Dedifferentiated amniotic fluid mesenchymal stem cell (primary cell): ENCODE results near the gene EIF3K.
A peak's percentile ranks its signal among the peaks of the same experiment; 100 is the strongest.

ENCODE experiments used
- DNase-seq: peaks from one replicate; pipeline ENCODE4 v3.0.0-alpha.2; 2016; ENCODE audit errors: extremely low spot score

The EIF3K gene

DNA sequence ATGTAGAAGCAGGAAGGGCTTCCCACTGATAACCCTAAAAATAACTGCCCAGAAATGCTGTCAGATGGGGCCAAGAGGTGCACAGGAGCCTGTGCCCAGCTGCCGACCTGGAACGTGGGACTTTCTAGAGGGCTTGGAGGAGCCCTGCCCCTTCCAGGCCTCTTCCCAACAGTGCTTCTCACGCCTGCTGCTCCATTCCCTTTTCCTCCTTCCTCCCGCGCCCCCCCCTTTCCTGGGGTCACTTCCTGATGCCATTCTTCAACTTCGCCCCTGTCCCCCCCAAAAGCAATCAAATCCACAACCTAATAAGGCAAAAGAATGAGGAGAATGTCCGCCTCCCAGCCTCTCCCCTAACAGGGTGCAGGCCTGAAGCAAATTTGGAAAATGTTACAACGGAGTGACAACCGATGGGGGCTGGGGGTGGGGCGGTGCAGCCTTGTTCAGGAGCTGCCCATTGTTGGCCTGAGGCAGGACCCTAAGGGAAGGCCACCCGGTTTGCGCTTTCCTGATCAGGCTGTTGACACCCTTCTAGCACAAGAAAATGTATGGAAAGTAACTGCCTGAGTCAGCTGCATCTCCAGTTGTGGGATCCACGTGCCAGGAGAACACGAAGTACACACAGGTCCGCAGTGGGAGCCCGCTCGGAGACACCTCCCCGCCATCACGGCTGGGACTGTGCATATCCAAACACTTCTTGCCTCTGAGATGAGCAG lies 47.1 kb downstream of the EIF3K start:
- DNase-seq = no peak

- DNase-seq = peak; percentile 88
Observed at GRCh38 chr19:38666663-38667511, 47.9 kb downstream of the EIF3K start.

- peak; percentile 81 for DNase-seq
Observed at GRCh38 chr19:38667661-38668171, 48.7 kb downstream of the EIF3K start.

DNA sequence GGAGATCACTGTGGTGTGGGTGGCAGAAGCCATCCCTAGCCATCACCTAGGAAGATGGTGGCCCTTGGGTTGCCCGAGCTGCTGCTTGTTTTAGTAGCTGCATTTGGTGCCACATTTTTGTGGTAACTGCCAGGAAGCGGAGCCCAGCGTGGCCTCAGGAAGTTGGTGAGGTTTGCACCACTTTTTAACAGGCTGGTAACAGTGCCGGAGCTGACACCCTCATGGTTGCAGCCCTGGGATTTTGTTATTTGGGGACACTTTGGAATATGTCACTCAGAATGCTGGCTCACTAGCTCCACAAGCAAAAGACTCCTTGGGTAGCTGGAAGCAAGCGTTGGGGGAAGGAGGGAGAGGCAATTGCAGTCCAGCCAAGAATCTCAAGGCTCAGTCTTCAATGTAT lies 50.6 kb downstream of the EIF3K start:
- DNase-seq = no peak

DNA sequence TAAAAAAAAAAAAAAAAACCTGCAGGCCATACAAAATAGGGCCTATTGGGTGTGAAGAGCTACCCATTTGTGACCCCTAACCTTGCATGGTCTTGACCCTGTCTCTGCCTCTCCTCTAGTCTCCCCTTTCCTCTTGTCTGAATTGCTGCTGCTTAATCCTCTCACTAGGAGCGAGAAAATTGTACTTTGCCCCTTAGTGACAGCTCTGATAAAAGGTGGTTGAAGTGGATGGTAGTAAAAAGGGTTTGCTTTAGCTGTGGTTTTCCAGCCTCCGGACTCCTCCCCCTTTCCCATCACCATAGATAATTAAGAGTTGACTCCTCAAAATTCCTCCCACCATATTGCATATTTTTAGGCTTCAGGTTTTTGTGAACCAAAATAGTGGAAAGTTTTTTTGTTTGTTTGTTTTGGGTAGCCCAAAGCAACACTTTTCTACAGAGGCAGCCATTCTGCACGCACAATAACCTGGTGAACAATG lies 52.0 kb downstream of the EIF3K start:
- DNase-seq = no peak

- no peak for DNase-seq
Observed at GRCh38 chr19:38671654-38672053, 52.7 kb downstream of the EIF3K start.

DNA sequence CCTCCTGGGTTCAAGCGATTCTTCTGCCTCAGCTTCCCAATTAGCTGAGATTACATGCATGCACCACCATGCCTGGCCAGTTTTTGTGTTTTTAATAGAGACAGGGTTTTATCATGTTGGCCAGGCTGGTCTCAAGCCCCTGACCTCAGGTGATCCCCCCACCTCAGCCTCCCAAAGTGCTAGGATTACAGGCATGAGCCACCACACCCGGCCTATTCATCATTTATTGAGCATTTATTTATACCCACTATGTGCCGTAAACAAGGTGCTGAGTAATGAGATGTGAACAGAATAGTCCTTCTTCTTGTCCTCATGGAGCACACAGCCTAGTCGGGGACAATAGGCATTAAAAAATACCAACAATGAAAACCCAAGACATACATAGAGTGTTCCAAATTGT lies 54.0 kb downstream of the EIF3K start:
- DNase-seq = no peak

- no peak for DNase-seq
Observed at GRCh38 chr19:38674388-38675171, 55.6 kb downstream of the EIF3K start.

DNA sequence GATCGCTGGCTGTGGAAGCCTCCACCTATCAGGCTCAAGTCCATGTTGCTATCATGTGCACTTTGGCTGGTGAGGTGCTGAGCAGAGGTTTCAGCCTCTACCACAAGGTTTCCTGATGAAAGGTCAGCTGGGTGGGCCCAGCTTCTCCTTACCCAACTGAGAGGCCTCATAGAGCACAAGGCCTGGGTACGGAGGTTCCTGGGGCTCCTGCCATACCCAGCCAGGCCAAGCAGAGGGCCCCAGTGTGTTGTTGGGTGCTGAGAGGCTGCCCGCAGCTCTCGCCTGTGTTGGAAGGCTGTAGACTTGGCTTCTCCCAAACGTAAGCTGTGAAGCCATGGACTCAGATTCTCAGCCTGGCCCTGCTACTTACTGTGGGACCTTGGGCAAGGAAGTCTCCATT lies 56.6 kb downstream of the EIF3K start:
- DNase-seq = no peak

DNA sequence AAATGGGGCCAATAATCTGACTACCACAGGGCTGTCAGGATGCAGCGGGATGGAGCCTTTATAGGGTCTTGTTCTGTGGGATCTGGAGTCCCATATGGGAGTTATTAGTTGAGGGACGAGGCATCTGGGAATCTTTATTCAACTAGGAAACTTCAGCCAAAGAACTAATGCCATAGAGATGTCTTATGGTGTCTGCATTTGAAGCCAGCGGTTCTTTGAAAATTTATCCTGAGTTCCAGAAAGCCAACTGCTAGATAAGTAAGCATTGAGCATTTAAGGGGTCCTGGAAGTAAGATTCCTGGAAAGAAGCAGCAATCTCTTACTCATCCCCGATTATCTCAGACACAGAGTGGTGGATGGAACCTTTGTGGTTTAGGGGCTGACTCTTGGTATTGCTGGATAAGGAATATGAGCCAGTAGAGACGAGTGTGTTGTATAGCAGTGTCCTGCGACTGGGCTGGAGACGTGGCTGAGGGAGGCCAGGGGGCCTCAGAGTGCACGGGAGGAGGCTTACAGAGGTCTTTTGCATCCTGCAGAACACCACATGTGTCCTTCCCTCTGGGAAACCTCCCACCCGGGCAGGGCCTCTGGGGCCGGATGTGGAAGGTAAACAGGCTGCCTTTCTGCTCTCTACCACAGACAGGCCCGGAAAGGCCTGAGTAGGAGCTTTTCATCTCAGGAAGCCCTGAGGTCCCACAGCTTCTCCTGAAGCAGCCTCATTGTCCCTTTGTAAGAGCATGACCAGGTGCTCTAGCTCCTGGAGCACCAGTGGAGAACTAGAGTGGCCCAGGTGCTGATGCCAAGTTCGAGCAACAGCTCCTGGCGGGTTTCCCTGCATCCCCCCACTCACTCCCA lies 57.3 kb downstream of the EIF3K start:
- no peak for DNase-seq

DNA sequence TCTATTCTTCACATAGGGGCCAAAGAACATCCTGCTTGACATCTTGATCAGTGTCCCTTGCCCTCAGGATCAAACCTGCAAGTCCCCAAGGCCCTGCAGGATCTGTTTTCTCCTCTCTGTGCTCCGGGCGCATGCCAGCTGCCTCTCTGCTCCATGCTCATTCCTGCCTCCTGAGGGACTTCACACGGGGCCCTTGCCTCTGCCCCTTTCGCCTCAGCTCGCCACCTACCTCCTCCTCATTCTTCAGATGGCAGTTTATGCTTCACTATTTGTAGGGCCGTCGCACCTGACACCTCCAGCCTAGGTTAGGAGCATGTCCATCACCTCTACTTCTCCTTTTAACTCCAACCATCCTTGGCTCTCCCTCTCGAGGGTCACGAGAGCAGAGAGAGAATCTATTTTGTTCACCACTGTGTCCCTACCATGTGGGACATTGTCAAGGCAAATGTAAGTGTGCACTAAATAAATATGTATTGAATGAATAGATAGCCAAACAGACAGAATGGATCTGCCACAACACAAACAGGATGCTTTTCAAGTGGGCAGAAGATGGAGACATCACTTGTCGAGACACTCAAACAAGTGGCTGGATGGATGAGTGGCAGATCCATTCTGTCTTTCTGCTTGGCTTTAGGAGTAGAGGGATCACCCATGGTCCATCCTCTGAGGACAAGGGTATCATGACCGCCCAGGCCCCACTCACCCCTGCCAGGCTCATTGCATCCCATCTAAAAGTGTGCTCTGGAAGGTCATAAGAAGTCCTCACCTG lies 58.1 kb downstream of the EIF3K start:
- DNase-seq = no peak

DNA sequence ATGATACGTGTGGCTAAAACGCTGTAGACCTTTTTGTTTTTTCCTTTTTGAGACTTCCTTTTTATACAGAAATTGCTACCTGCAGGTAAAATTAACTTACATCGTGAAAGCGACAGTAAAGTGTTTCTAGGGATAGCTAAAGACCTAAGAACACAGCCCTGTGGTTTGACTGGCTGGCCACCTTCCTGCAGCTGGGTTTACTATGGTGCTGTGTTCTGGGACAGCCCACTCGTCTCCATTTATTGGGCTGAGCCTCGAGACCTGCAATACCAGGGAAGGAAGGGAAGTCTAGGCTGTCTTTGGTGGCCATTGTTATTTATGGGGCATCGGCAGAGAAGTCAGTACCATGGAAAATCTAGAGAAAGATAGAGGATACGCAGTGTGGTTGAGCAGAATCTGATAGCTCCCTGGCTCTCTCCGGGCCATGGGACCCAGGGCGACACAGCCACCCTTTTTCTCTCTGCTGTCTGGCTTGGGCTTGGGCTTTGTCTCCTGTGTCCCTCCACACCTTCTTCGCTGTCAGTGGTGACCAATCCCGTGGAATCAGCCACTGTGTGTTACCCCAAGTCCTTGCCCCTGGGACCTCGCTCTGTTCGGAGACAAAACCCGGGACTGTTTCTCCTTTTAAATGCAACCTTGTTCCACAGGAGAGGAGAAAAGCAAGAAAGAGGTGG lies 59.4 kb downstream of the EIF3K start:
- DNase-seq = no peak

GRCh38 chr19:38678891-38679494 lies 60.0 kb downstream of the EIF3K start:
- no peak for DNase-seq

DNA sequence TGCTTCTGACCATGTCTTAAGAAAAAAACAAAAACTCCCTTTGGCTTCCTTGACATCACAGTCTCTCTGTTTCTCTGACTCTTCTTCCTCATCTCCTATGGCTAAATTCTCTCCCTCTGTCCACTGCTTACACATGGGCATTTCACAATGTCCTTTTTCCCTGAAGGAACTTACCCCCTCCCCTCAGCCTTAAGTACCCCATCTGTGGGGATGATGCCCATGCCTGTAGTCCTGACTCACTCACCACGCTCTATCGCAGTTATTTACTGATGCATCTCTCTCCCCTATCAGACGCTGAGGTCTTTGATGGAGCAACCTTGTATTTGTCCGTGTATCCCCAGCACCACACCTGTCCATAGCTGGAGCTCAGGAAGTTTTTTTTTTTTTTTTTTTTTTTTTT lies 60.9 kb downstream of the EIF3K start:
- DNase-seq = no peak

DNA sequence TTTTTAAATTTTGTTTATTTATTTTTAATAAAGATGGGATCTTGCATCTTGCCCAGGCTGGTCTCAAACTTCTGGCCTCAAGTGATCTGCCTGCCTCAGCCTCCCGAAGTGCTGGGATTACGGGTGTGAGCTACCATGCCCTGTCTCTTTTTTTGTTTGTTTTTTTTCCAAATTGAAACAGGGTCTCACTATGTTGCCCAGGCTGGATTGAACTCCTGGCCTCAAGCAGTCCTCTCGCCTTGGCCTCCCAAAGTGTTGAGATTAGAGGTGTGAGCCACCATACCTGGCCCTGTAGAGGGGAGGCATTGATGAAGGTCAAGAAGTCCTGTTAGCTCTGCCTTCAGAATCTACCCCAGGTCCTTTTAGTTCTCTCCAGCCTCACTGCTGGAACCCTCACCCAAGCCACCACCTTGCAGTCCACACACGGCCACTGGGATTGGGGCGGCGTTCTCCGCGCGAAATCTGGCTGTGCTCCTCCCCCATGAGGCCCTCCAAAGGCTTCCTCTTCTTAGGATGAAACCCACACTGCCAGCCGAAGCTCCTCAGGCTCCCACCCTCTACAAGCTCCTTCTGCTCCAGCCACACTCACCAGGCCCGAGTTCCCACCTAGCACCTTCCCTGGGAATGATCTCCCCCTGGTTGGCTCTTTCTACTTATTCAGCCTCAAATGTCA lies 63.3 kb downstream of the EIF3K start:
- no peak for DNase-seq

- no peak for DNase-seq
Observed at GRCh38 chr19:38682872-38683392, 63.9 kb downstream of the EIF3K start.

- peak; percentile 42 for DNase-seq
Observed at GRCh38 chr19:38683393-38684077, 64.5 kb downstream of the EIF3K start.
